M059J (cell line): Measurements from ENCODE around the gene SIX2. TPM values are rescaled to one million over a fixed set of nuclear protein-coding genes. Genes with fewer than 3 reads are reported as not detected.

Experiments used
- DNase-seq: peaks from one replicate; pipeline ENCODE4 v3.0.0-alpha.2; 2012; ENCODE audit warnings: low read depth
- total RNA-seq: library from RNA; depleted of rRNA; stranded (reverse); fragments of >200 nt; shearing (Covaris generic); gene quantifications from 2 replicates; pipeline ENCODE4 v1.2.3, GENCODE V29; 2014; rRNA removed

The SIX2 gene
- total RNA-seq, 1 experiment from 2014 or later = 0.37 TPM

DNA sequence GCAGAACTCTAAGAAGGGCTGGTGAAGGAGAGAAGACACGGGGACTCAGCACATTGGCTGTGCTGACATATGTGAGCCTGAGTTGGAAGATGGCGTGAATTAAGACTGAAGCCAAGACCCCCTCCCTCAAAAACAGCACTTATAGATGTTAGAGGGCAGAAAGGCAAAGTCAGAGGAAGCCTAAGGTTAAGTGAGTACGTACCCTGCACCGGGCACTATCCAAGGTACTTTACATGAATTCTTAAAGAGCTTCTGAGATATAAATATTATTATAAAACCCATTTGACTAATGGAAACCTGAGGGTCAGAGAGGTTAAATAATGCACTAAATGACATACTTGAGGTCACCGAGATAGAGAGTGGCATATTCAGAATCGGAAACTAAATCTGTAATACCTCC is 42.2 kb downstream of the SIX2 start:
- DNase-seq = no peak

- no peak for DNase-seq
These were observed 43.6 kb downstream of the SIX2 start for GRCh38 chr2:44965684-44966083.

- no peak for DNase-seq
These were observed 44.5 kb downstream of the SIX2 start for GRCh38 chr2:44964752-44965236.

GRCh38 chr2:44962176-44962695 is 47.0 kb downstream of the SIX2 start:
- no peak for DNase-seq

- no peak for DNase-seq
These were observed 48.4 kb downstream of the SIX2 start for GRCh38 chr2:44960871-44961270.

GRCh38 chr2:44959855-44960254 is 49.4 kb downstream of the SIX2 start:
- DNase-seq = no peak

DNA sequence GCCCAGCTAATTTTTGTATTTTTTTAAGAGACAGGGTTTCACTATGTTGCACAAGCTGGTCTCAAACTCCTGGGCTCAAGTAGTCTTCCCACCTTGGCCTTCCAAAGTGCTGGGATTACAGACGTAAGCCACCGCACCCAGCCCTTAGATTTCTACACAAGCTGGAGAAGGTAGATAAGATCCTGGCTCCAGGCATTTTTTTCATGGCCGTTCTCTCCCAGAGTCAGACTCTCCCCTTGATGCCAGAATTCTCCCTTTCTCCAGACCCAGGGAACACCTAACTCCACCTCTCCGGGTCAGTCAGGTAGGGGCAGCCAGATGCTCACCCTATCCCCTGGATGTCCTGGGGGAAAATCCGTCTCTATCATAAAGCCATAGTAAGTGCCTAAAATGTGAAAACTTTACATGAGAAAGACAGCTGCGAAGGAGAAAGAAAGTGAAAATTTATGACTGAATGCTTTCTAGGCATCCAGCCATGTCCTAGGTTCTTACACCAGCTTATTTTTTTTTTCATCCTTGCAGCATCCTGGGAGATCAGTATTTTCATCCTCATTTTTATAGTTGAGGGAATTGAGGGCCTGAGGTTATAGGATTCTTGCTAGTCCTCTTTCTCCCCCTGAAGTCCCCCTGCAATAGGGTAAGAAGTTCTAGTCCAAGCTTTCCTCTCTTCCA is 51.5 kb downstream of the SIX2 start:
- no peak for DNase-seq

DNA sequence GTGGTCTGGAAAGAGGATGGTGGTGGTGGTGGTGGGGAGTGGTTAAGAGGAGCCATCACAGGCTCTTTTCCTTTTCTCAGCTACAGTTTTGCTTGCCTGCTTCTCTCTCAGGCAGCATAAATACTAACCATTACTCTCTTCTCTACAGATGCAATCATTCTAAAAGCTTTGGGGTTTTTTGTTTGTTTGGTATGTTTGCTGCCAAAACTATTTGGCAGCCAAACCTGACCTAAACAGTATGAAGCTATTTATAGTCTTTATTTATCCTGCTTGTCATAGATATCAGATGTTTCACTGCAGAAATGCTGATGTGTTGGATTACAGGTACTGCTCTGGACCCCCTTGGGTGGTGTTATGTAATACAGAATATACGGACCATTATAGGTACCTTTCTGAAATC is 52.4 kb downstream of the SIX2 start:
- DNase-seq = peak; percentile 29

DNA sequence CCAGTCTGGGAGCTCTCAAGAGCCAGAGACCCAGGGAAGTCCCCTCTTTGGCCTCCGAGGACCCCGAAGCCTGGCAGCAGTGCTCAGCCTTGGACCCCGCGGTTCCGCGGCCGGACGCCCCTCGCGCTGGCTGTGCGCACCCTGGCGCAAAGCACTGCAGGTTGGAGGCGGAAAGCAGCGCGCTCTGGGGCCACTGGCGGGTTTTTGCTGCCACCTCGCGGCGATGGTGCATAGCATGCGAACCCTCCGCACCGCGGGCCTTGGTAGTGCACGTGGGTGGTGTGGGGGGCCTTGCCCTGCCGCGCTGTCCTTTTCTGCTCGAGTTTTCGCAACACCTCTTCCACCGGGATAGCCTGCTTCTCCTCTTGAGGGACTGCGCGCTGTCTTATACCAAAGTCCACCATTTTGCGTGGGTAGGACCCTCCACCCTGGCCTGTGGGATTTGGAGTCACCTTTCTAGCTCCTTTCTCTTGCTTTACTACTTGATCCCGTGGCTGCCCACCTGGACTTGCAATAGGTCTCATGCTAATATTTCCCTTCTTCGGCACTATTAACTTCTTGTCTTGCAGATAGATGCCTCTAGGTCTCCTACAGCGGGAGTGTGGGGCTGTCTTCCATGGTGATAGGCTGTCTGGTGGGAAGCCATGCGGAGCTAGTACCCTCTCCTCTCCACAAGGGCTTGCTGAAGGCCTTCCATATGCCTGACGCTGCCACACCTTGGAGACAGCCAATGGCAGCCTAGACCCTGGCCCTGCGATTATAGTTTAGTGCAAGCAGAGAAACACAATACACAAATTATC is 53.5 kb downstream of the SIX2 start:
- DNase-seq = peak; percentile 50

Other genes starting within 250 kb of the SIX2 start
- gene SIX3, start 67.8 kb downstream of the SIX2 start, total RNA-seq = not detected in 2 replicates